ENCODE measurements around the gene C5orf22.

Gene C5orf22

GRCh38 chr5:31585895-31586270 is 53.8 kb downstream of the C5orf22 start:
- TF ChIP-seq CTCF (IDR thresholded peaks at IDR 0.05; ENCODE audit: low read depth, low read length), result no peak
- no peak for TF ChIP-seq EZH2phosphoT487 (IDR thresholded peaks at IDR 0.05; ENCODE audit: low read depth)
- Histone ChIP-seq H3K9ac (ENCODE audit: low read length) (no peak overlapping the region), H3K9me3 (ENCODE audit: insufficient read depth, low read length) (no peaks in the 10 kb centered on the region), H2AFZ (ENCODE audit: low read depth, low read length) (no peak overlapping the region), H3K4me1 (ENCODE audit: low read length) (no peaks in the 10 kb centered on the region), H3K4me3 (ENCODE audit: low read length) (no peak overlapping the region), H3K36me3 (replicated peaks; ENCODE audit: low read depth, low read length) (no peaks in the 10 kb centered on the region), H3K79me2 (ENCODE audit: low read length) (no peaks in the 10 kb centered on the region), H3K4me2 (ENCODE audit: low read length) (no peak overlapping the region), H3K27me3 (ENCODE audit: low read depth, low read length) (peaks cover 7% of the 10 kb centered on the region), H3K27ac (ENCODE audit: low read length) (no peak overlapping the region), H4K20me1 (ENCODE audit: insufficient read depth, low read length) (no peaks in the 10 kb centered on the region)

- no peak overlapping the region for H2AFZ ChIP-seq (ENCODE audit: low read depth, low read length)
- no peak for TF ChIP-seq CTCF (IDR thresholded peaks at IDR 0.05; ENCODE audit: low read depth, low read length)
- no peak for TF ChIP-seq EZH2phosphoT487 (IDR thresholded peaks at IDR 0.05; ENCODE audit: low read depth)
Measured at GRCh38 chr5:31587546-31587945, 55.4 kb downstream of the C5orf22 start.

GRCh38 chr5:31593665-31594064 is 61.6 kb downstream of the C5orf22 start:
- Histone ChIP-seq H3K36me3 (replicated peaks; ENCODE audit: low read depth, low read length) (no peaks in the 10 kb centered on the region), H3K9ac (ENCODE audit: low read length) (no peak overlapping the region), H4K20me1 (ENCODE audit: insufficient read depth, low read length) (no peaks in the 10 kb centered on the region), H3K4me2 (ENCODE audit: low read length) (no peak overlapping the region), H3K9me3 (ENCODE audit: insufficient read depth, low read length) (no peaks in the 10 kb centered on the region), H3K27ac (ENCODE audit: low read length) (no peak overlapping the region), H3K4me1 (ENCODE audit: low read length) (peaks cover 4% of the 10 kb centered on the region), H3K79me2 (ENCODE audit: low read length) (no peaks in the 10 kb centered on the region), H3K4me3 (ENCODE audit: low read length) (no peak overlapping the region), H2AFZ (ENCODE audit: low read depth, low read length) (no peak overlapping the region), H3K27me3 (ENCODE audit: low read depth, low read length) (peaks cover 21% of the 10 kb centered on the region)
- no peak for TF ChIP-seq EZH2phosphoT487 (IDR thresholded peaks at IDR 0.05; ENCODE audit: low read depth)
- no peak for TF ChIP-seq CTCF (IDR thresholded peaks at IDR 0.05; ENCODE audit: low read depth, low read length)

More at GRCh38 chr5:31587546-31587945, 55.4 kb downstream of the C5orf22 start:
- H3K27me3 ChIP-seq (ENCODE audit: low read depth, low read length), result peaks cover 5% of the 10 kb centered on the region; the same call in 1 of the 2 replicates
- no peak overlapping the region for H3K4me2 ChIP-seq (ENCODE audit: low read length)
- no peaks in the 10 kb centered on the region for H3K79me2 ChIP-seq (ENCODE audit: low read length)
- H3K27ac ChIP-seq (ENCODE audit: low read length), result no peak overlapping the region
- no peaks in the 10 kb centered on the region for H3K36me3 ChIP-seq (replicated peaks; ENCODE audit: low read depth, low read length)
- H3K4me1 ChIP-seq (ENCODE audit: low read length), result no peaks in the 10 kb centered on the region
- H3K4me3 ChIP-seq (ENCODE audit: low read length), result no peak overlapping the region
- no peaks in the 10 kb centered on the region for H3K9me3 ChIP-seq (ENCODE audit: insufficient read depth, low read length)
- no peaks in the 10 kb centered on the region for H4K20me1 ChIP-seq (ENCODE audit: insufficient read depth, low read length)
- H3K9ac ChIP-seq (ENCODE audit: low read length), result no peak overlapping the region

- Histone ChIP-seq H3K4me1 (ENCODE audit: low read length) (peaks cover 11% of the 10 kb centered on the region), H3K4me3 (ENCODE audit: low read length) (no peak overlapping the region), H3K36me3 (replicated peaks; ENCODE audit: low read depth, low read length) (no peaks in the 10 kb centered on the region), H3K27me3 (ENCODE audit: low read depth, low read length) (peaks cover 21% of the 10 kb centered on the region), H4K20me1 (ENCODE audit: insufficient read depth, low read length) (no peaks in the 10 kb centered on the region), H2AFZ (ENCODE audit: low read depth, low read length) (no peak overlapping the region), H3K27ac (ENCODE audit: low read length) (no peak overlapping the region), H3K4me2 (ENCODE audit: low read length) (no peak overlapping the region), H3K9me3 (ENCODE audit: insufficient read depth, low read length) (no peaks in the 10 kb centered on the region), H3K9ac (ENCODE audit: low read length) (no peak overlapping the region), H3K79me2 (ENCODE audit: low read length) (no peaks in the 10 kb centered on the region)
- TF ChIP-seq EZH2phosphoT487 (IDR thresholded peaks at IDR 0.05; ENCODE audit: low read depth) (no peak), CTCF (IDR thresholded peaks at IDR 0.05; ENCODE audit: low read depth, low read length) (no peak)
Measured at GRCh38 chr5:31596354-31596753, 64.3 kb downstream of the C5orf22 start.

Measured in OCI-LY3 (cell line).